ENCODE measurements around the gene ADGRL1.

ADGRL1 gene

GRCh38 chr19:14103310-14103709, 102.7 kb downstream of the ADGRL1 start:
- Histone ChIP-seq H3K27ac (ENCODE audit: low read depth, low read length) (no peak overlapping the region), H3K36me3 (ENCODE audit: control insufficient read depth, insufficient read depth, low read length) (peaks cover 19% of the 10 kb centered on the region), H3K9me3 (ENCODE audit: control insufficient read depth, insufficient read depth, low read length) (no peaks in the 10 kb centered on the region), H3K27me3 (ENCODE audit: control insufficient read depth, insufficient read depth, low read length) (no peaks in the 10 kb centered on the region), H3K4me3 (ENCODE audit: low read depth, low read length) (no peak overlapping the region), H3K9ac (ENCODE audit: low read depth, low read length) (no peak overlapping the region), H3K4me1 (ENCODE audit: control insufficient read depth, insufficient read depth, low read length) (no peaks in the 10 kb centered on the region)

GRCh38 chr19:14102756-14103155, 103.2 kb downstream of the ADGRL1 start:
- H3K4me3 ChIP-seq (ENCODE audit: low read depth, low read length), result no peak overlapping the region
- H3K4me1 ChIP-seq (ENCODE audit: control insufficient read depth, insufficient read depth, low read length), result no peaks in the 10 kb centered on the region
- no peak overlapping the region for H3K27ac ChIP-seq (ENCODE audit: low read depth, low read length)
- H3K9me3 ChIP-seq (ENCODE audit: control insufficient read depth, insufficient read depth, low read length), result no peaks in the 10 kb centered on the region
- no peak overlapping the region for H3K9ac ChIP-seq (ENCODE audit: low read depth, low read length)
- H3K27me3 ChIP-seq (ENCODE audit: control insufficient read depth, insufficient read depth, low read length), result no peaks in the 10 kb centered on the region
- peaks cover 19% of the 10 kb centered on the region for H3K36me3 ChIP-seq (ENCODE audit: control insufficient read depth, insufficient read depth, low read length)

- Histone ChIP-seq H3K27ac (ENCODE audit: low read depth, low read length) (no peak overlapping the region), H3K4me1 (ENCODE audit: control insufficient read depth, insufficient read depth, low read length) (no peaks in the 10 kb centered on the region), H3K27me3 (ENCODE audit: control insufficient read depth, insufficient read depth, low read length) (no peaks in the 10 kb centered on the region), H3K9me3 (ENCODE audit: control insufficient read depth, insufficient read depth, low read length) (no peaks in the 10 kb centered on the region), H3K4me3 (ENCODE audit: low read depth, low read length) (no peak overlapping the region), H3K9ac (ENCODE audit: low read depth, low read length) (no peak overlapping the region), H3K36me3 (ENCODE audit: control insufficient read depth, insufficient read depth, low read length) (peaks cover 19% of the 10 kb centered on the region)
These were observed 103.8 kb downstream of the ADGRL1 start for GRCh38 chr19:14102102-14102696.

GRCh38 chr19:14101003-14101545, 104.9 kb downstream of the ADGRL1 start:
- Histone ChIP-seq H3K9me3 (ENCODE audit: control insufficient read depth, insufficient read depth, low read length) (no peaks in the 10 kb centered on the region), H3K36me3 (ENCODE audit: control insufficient read depth, insufficient read depth, low read length) (peaks cover 19% of the 10 kb centered on the region), H3K4me1 (ENCODE audit: control insufficient read depth, insufficient read depth, low read length) (no peaks in the 10 kb centered on the region), H3K27ac (ENCODE audit: low read depth, low read length) (no peak overlapping the region), H3K9ac (ENCODE audit: low read depth, low read length) (no peak overlapping the region), H3K4me3 (ENCODE audit: low read depth, low read length) (no peak overlapping the region), H3K27me3 (ENCODE audit: control insufficient read depth, insufficient read depth, low read length) (no peaks in the 10 kb centered on the region)

Measured in HUES48 (cell line).